Progenitor cell of endocrine pancreas (in vitro differentiated cells): ENCODE results near the gene CEP83. TPM values are rescaled to one million over a fixed set of nuclear protein-coding genes. Genes with fewer than 3 reads are reported as not detected.

ENCODE experiments used
- DNase-seq: peaks from one replicate; pipeline ENCODE4 v3.0.0; 2021; ENCODE audit warnings: low spot score; ENCODE audit not compliant: unreplicated experiment
- H3K27ac Mint-ChIP-seq: 2 replicates; pipeline ENCODE4 v1.8.0; 2021; ENCODE audit warnings: mild to moderate bottlenecking, moderate library complexity, mixed read lengths
- H3K27me3 Mint-ChIP-seq: 2 replicates; pipeline ENCODE4 v1.8.0; 2021; ENCODE audit warnings: mixed read lengths
- H3K36me3 Mint-ChIP-seq: 2 replicates; pipeline ENCODE4 v1.8.0; 2022; ENCODE audit warnings: mixed read lengths; ENCODE audit not compliant: insufficient read depth
- H3K4me1 Mint-ChIP-seq: 2 replicates; pipeline ENCODE4 v1.8.0; 2021; ENCODE audit warnings: low read depth, mixed read lengths
- H3K4me3 Mint-ChIP-seq: 2 replicates; pipeline ENCODE4 v1.8.0; 2021; ENCODE audit warnings: low read depth, mild to moderate bottlenecking, moderate library complexity, mixed read lengths
- H3K9me3 Mint-ChIP-seq: 2 replicates; pipeline ENCODE4 v1.8.0; 2021; ENCODE audit warnings: low read depth, mixed read lengths
- total RNA-seq: library from RNA; stranded (reverse); gene quantifications from 2 replicates; pipeline ENCODE4 v1.2.1, GENCODE V29; 2021
- TF ChIP-seq, protein P1 (sequence below): fragments of 200-600 bp; sonication (generic); IDR thresholded peaks from one replicate; pipeline ENCODE4 v1.5.0; 2021; ENCODE audit warnings: antibody characterized with exemption, mild to moderate bottlenecking; ENCODE audit not compliant: unreplicated experiment

The CEP83 gene
- total RNA-seq, 1 donor from 2014 or later: 38.6 TPM

DNA sequence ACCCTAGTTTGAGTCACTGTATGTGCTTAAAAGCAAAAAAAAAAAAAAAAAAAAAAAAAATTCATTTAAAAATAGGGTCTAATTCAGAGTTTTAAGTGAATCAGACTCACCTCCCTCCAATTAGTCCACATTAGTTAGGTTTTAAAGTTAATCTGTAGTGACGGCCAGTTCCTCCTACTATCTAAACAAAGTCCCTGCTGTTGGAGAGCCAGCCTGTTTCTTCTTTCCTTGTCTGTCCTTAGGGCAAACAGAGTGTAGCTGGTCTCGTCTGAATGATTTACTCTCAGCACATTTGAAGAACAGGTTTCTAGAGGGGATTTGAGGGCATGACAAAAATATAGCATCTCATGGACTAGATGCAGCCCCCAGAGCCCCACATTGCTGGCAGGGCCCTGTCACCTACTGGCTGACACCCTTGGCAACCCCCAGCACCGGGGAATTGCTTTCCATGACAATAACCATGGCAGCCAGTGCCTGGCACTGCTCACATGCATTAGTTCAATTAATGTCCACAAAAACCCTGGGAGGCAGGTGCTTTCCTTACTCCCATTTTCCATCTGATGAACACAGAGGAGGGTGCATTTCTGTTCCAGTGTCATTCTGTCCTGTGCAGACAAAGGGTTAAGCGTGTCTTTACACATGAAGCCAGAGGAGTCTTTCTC is 173.0 kb downstream of the CEP83 start:
- H3K36me3 Mint-ChIP-seq: peaks cover 11% of the 10 kb centered on the region

DNA sequence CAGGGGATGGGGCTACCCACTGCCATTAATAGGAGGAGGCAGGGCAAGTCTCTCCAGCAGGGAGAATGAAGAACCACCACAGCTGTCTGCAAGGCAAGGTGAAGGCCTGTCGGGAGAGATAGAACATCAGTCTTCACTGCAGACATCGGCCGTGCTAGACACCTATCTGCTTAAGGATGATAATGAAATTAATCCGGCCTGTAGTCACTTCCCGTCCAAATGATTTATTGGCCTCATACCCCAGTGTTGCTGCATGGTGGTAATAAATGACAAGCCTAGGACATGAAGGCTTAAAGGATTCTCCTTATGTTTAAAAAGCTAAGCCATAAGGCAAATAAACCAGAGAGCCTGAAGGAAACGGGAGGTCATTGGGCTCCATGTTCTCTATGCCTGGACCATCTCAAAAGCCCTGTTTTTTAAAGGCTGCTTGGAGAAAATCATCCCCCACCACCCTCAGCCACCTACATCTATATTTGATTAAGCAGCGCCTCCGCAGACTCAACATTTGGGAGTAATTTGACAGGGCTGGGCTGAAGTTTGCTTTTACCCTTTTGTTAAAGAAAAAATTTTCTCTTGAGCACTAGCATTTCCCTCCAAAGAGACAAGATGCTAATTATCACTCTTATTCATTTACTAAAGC is 173.6 kb downstream of the CEP83 start:
- H3K9me3 Mint-ChIP-seq: no peaks in the 10 kb centered on the region
- H3K4me1 Mint-ChIP-seq: peaks cover 16% of the 10 kb centered on the region
- no peak for DNase-seq
- H3K4me3 Mint-ChIP-seq: no peak overlapping the region
- no peaks in the 10 kb centered on the region for H3K27me3 Mint-ChIP-seq
- H3K27ac Mint-ChIP-seq: no peak overlapping the region
- H3K36me3 Mint-ChIP-seq: peaks cover 12% of the 10 kb centered on the region
- TF ChIP-seq, protein P1, sequence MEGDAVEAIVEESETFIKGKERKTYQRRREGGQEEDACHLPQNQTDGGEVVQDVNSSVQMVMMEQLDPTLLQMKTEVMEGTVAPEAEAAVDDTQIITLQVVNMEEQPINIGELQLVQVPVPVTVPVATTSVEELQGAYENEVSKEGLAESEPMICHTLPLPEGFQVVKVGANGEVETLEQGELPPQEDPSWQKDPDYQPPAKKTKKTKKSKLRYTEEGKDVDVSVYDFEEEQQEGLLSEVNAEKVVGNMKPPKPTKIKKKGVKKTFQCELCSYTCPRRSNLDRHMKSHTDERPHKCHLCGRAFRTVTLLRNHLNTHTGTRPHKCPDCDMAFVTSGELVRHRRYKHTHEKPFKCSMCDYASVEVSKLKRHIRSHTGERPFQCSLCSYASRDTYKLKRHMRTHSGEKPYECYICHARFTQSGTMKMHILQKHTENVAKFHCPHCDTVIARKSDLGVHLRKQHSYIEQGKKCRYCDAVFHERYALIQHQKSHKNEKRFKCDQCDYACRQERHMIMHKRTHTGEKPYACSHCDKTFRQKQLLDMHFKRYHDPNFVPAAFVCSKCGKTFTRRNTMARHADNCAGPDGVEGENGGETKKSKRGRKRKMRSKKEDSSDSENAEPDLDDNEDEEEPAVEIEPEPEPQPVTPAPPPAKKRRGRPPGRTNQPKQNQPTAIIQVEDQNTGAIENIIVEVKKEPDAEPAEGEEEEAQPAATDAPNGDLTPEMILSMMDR: no peak

More for the DNA sequence above, 173.0 kb downstream of the CEP83 start:
- no peak for DNase-seq
- H3K27me3 Mint-ChIP-seq: no peaks in the 10 kb centered on the region
- H3K27ac Mint-ChIP-seq: no peak overlapping the region
- no peak overlapping the region for H3K4me3 Mint-ChIP-seq
- H3K4me1 Mint-ChIP-seq: peaks cover 16% of the 10 kb centered on the region
- TF ChIP-seq, protein P1: no peak
- no peaks in the 10 kb centered on the region for H3K9me3 Mint-ChIP-seq

DNA sequence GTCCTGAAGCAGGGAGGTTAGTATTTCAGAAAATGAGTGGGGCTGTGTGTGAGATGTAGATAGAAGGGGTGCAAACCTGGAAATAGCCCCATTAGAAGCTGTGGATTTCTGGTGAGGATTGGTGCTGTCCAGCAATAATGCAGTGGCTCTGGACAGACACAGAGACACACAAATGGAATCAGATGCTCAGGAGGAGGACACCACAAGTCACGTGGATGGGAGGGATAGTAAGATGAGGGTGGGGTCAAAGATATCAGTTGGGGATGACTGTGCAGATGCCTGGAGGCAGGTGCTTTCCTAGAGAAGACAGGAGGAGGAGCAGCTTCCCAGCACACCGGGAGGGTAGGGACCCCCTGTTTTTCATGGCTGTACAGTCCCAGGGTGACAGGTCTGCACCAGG is 174.8 kb downstream of the CEP83 start:
- no peaks in the 10 kb centered on the region for H3K27me3 Mint-ChIP-seq
- H3K4me3 Mint-ChIP-seq: no peak overlapping the region
- H3K27ac Mint-ChIP-seq: no peak overlapping the region
- no peak for DNase-seq
- peaks cover 12% of the 10 kb centered on the region for H3K36me3 Mint-ChIP-seq
- TF ChIP-seq, protein P1: no peak
- H3K4me1 Mint-ChIP-seq: peaks cover 11% of the 10 kb centered on the region
- no peaks in the 10 kb centered on the region for H3K9me3 Mint-ChIP-seq

DNA sequence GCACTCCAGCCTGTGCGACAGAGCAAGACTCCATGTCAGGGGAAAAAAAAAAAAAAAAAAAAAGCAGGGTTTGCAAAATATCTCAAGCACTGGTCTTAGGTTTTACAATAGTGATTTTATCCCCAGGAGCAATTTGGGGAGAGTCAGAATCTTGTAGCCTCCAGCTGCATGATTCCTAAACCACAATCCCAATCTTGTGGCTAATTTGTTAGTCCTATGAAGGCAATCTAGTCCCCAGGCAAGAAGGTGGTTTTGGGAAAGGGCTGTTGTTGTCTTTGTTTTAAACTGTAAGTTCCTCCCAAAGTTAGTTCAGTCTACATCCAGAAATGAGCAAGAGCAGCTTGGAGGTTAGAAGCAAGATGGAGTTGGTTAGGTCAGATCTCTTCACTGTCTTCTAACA is 175.6 kb downstream of the CEP83 start:
- TF ChIP-seq, protein P1: no peak
- Mint-ChIP-seq H3K27me3 (no peaks in the 10 kb centered on the region), H3K4me1 (peaks cover 6% of the 10 kb centered on the region), H3K36me3 (peaks cover 12% of the 10 kb centered on the region), H3K27ac (no peak overlapping the region), H3K4me3 (no peak overlapping the region), H3K9me3 (no peaks in the 10 kb centered on the region)
- DNase-seq: no peak

DNA sequence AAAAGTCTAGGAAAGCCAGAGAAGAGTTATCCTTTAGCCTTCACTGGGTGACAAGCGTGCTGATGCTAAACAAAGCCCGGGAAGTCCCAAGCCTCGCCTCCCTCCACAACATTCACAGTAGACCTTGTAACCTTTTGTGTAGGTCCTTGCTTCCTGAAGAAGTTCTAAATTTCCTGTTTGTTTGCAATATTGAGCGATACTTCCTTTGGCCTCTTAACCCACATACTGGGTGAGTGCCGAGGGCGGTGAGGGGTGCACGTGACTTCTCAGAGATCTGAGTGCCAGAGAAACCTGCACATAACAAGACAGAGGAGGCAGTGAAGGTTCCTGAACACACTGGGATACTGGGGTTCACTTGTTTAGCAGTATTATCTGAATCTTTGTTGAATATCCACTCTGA is 177.0 kb downstream of the CEP83 start:
- H3K27ac Mint-ChIP-seq: no peak overlapping the region
- H3K9me3 Mint-ChIP-seq: no peaks in the 10 kb centered on the region
- no peak overlapping the region for H3K4me3 Mint-ChIP-seq
- H3K27me3 Mint-ChIP-seq: no peaks in the 10 kb centered on the region
- TF ChIP-seq, protein P1: no peak
- H3K36me3 Mint-ChIP-seq: peaks cover 10% of the 10 kb centered on the region
- H3K4me1 Mint-ChIP-seq: peaks cover 12% of the 10 kb centered on the region
- DNase-seq: no peak
